Measurements from ENCODE around the gene ALDH18A1.
"Not testable (repeated sequence)": the region's sequence is repeated elsewhere in the genome, so short reads cannot be mapped to it uniquely, and the experiment has no call there.

The ALDH18A1 gene

DNA sequence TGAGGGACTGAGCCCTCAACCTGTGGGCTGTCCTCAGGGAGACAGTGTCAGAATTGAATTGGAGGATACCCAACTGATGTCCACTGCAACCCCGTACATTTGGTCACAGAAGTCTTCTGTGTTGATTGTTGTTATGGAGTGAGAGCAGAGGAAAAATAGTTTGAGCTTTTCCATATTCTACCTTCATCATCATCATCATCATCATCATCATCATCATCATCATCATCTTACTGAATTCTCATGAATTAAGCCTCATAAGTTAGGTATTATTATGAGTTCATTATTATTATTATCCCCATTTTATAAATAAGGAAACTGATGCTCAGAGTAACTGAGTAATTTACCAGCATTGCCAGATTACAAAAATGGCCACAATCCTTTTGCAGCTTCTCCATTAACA is 8.4 kb downstream of the ALDH18A1 start:
- DNase-seq, result no peak

DNA sequence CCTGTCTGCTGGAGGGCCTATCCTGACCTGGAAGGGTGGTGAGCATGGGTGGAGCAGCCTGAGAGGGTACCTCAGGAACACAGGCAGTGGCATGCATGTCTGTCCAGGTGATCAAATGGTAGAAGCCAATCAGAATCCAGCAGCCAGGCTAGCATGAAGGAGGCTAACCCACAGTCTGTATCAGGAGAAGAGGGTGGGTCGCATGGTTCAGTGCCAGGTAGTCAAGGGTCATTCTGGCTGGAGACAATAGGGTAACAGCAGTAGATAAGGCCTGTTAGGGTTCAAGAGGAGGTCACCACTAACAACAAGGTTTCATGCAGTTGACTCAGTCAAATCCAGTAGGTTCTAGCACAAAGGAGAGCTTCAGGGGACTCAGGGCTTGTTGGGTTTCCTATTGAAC is 10.4 kb downstream of the ALDH18A1 start:
- DNase-seq, result no peak

DNA sequence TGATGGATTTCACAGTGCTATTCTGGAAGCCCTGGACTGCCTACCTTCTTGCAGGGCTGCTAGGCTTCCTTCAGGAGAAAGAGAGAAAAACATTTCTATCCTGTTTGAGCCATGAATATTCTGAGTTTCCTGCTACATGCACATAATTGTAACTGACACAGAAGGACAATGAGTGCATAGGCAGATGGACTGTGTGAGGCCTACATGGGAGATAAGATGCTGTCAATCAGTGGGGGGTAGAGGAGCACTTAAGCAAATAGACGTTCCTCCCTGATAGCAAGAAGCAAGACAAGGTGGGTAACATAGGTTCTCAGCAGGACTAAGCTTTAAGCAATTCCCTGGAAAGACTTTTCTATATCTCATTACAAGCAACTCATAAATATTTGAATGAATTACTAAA is 11.6 kb downstream of the ALDH18A1 start:
- no peak for DNase-seq

DNA sequence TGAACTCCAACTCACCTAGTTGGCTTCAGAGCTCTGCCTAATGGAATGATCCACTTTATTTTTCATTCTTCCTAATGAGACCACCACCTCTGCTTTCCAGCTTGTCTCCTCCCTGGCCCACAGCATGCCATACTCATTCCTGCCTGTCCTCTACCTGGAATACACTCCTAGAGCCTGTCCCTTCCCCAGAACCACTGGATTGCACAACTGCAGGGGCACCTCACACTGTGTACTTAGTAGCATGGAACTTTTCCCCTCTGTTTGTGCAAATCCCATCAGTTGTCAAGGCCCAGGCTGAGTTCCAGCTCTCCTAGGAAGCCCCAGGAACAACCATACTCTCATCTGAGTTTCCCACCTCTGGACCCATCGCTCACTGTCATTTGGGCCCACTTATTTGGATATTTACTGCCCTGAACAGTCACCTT is 15.6 kb downstream of the ALDH18A1 start:
- no peak for DNase-seq

DNA sequence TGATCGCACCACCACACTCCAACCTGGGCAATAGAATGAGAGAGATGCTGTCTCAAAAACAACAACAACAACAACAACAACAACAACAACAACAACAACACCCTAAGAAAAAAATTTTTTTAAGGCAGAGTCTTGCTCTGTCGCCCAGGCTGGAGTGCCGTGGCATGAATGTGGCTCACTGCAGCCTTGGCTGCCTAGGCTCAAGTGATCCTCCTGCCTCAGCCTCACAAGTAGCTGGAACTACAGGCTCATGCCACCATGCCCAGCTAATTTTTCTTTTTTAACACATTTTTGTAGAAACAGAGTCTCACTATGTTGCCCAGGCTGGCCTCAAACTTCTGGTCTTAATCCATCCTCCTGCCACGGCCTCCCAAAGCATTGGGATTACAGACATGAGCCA is 18.6 kb downstream of the ALDH18A1 start:
- DNase-seq, result no peak

DNA sequence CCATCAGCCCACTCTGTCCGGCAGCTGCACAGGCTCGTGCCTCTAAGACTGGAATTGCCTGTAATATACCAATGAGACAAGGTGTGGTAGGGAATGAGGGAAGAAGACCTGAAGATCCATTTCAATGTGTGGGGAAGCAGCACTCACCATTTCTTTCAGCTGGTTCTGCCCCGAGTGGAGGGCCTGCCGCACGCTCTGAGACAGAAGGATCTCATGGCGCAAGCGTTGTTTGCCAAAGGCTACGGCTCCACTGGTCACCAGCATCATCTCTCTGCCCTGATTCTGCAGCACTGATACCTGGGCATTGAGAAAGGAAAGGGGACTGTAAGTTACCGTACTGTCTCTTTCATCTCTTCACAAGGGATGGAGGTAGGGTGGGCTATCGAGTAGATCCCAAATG is 19.4 kb downstream of the ALDH18A1 start:
- no peak for DNase-seq

DNA sequence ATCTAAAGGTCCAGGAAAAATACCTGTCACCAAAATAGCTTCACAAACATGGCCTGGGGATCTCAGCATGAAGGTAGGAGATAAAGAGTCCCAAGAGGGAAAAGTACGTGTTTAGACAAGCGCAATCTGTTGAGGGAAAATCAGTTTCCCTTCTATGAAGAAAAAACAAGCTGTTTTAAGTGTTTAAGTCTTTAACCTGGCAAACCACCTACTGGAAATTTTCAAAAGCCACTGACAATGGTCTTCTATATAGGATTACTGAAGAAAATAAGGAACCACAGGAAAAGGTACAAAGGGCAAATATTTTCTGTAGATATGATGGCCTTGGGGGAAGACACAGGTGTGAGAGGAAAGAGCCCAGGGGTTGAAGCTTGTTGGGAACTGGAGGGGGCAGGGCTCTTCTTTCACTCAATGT is 21.2 kb downstream of the ALDH18A1 start:
- no peak for DNase-seq

DNA sequence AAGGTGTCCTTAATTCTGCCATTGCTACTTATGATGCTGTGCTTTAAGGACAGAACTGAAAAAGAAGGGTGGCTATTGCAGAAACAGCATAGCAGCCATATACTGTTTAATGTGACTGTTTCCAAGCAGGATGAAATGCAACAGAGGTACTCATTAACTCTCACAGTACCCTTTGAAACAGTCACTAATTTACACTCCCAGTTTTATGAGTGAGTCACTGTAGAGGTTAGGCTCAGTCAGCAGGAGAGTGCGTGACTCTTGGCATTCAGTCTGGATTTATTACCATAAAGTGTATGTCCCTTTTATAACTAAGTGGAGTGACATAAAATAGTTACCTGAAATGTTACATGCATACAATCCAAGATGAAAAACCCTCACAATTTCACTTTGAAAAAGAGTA is 27.7 kb downstream of the ALDH18A1 start:
- no peak for DNase-seq

DNA sequence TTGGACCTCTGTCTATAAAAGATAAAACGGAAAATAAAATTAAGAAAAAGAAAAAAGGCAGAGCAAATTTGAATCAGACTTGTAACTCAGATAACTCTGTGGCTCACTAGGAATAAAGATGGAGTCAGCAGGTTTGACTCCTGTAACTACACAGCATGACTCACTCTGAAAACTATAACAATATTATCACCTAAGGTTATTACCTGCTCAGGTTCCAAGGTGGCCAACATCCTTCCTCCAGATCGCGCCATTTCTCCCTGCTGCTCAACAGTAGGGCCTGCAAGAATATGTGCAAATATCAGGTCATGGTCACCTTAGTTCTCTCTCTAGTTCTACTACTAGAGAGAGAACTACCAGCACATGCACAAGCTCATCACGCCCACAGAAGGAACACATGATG is 30.0 kb downstream of the ALDH18A1 start:
- no peak for DNase-seq

DNA sequence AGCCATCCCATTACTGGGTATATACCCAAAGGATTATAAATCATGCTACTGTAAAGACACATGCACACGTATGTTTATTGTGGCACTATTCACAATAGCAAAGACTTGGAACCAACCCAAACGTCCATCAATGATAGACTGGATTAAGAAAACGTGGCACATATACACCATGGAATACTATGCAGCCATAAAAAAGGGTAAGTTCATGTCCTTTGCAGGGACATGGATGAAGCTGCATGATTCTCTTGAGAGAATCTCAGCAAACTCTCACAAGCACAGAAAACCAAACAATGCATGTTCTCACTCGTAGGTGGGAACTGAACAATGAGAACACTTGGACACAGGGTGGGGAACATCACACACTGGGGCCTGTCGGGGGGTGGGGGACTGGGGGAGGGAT is 36.1 kb downstream of the ALDH18A1 start:
- not testable (repeated sequence) for DNase-seq

DNA sequence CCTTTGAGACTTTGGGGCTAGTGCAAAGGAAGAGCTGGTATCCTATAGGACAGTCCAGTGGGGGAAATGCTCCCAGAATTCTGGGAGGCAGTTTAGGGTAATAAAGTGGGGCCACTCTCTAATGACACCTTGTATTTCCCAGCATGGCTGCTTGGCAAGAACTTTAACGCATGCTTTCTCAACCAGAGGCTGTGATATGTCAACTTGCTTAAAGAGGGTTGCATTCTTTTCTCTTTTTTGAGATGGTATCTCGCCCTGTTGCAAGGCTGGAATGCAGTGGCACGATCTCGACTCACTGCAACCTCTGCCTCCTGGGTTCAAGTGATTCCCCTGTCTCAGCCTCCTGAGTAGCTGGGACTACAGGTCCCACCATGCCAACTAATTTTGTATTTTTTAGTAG is 38.4 kb downstream of the ALDH18A1 start:
- DNase-seq, result no peak

DNA sequence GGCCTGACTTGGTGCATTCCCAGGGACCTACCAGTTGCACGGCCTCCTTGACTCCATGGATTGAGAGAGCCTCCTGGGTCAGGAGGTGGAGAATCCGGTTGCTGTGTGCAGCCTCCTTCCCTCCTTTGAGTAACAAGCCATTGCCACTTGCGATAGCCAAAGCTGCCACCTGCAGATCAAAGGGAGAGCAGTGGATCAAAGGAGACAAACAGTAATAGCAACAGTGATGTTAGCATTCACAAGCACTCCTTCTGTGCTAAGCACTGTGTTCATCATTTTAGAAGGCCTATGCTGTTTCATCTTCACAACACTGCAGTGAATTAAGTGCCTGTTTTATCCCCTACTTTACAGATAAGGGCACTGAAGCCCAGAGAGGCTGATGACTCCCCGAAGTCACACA is 40.1 kb downstream of the ALDH18A1 start:
- DNase-seq, result no peak

DNA sequence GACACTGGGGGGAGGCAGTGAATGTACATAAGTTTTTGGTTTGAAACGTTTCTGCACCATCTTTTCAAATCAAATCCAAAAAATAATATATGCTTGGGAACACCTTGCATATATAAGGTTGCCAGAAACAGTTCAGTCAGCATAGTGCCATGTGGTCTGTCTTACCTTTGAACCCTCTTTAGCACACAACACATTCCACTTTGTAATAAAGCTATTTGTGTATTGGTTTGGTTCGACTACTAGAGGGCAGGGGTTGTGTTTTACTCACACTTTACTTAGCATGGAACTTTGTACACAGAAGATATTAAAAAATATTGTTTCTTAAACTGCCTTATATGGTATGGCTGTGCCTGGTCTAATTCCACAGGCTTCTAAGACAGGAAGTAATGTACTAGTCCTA is 43.2 kb downstream of the ALDH18A1 start:
- no peak for DNase-seq

DNA sequence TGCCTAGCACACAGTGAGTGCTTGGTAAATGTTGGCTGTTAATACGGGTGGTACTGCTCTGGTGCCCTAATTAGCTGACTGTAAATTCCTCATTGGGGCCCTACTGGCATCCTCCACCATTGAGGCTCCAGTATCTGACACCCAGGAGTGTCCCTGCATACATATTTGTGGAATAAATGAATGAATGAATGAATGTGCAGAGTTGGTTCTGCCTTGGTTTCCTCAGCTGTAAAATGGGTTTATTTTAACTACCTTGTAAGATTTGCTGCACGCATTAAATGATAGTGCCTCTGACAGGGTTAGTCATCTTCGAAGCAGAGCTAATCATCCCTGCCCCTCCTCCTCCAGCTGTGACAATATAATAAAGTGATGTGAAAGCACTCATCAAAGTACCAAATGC is 45.8 kb downstream of the ALDH18A1 start:
- DNase-seq, result no peak

DNA sequence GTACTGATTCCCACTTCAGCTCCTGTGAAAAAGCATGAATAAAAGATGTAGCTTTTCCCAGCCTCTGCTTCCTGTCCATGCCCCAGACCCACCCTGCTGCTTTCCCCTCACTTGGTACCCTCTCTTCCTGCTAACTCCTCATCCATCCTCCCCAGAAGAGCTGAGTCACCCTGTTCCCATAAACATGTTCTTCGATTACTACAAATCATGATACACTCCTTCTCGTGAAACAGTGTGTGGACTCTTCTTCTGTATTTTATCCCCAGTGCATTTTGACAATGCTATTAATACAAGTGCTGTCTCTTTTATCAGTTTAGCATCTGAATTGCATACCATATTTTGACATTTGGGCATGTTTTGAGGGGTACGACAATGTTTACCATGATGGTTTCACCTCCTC is 49.6 kb downstream of the ALDH18A1 start:
- no peak for DNase-seq

DNA sequence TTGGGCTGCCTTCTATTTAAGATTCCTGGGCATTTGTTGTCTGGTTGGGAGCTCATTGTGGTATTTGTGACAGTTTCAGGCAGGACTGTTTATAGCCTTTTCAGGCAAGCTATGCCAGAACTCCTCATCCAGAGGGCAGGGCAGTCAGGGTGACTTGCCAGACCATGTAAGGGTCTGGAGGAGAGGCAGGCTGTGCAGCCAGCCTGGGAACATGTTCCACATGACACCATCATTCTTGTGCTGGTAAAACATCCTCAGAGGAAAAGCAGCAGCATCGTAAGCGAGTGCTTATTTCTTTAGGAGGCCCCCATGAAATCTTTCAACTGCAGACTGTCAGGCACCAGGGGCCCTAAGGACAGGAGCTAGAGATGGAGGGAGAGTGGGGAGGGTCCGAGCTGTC is 51.3 kb downstream of the ALDH18A1 start:
- no peak for DNase-seq

DNA sequence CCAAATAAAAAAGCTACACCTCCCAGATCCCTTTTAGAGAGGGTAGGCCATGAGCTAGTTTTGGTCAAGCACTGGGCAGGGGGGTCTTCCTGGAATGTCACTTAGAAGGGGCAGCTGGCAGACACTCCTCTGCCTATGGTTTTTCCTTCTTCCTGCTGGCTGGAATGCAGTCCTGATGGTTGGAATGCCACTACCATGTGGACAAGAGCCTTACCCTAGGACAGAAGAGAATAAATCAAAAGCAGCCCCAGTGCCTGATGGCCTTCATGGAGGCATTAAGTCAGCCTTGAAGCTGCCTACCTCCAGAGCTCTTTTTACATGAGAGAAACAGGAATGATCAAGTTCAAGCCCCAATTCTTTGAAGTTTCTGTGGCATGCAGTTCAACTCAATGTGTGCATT is 51.9 kb downstream of the ALDH18A1 start:
- no peak for DNase-seq

DNA sequence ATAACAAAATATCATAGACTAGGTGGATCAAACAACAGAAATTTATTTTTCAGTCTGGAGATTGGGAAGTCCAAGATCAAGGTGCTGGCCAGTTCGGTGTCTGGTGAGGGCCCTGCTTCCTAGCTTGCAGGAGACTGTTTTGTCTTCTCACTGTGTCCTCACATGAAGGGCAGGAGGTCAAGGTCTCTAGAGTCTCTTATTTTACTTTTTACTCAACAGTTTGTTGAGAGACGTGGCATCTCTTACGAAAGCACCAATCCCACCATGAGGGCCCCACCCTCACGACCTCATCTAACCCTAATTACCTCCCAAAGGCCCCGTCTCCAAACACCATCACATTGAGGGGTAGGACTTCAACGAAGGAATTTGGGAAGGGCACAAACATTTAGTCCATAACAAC is 54.1 kb downstream of the ALDH18A1 start:
- no peak for DNase-seq

DNA sequence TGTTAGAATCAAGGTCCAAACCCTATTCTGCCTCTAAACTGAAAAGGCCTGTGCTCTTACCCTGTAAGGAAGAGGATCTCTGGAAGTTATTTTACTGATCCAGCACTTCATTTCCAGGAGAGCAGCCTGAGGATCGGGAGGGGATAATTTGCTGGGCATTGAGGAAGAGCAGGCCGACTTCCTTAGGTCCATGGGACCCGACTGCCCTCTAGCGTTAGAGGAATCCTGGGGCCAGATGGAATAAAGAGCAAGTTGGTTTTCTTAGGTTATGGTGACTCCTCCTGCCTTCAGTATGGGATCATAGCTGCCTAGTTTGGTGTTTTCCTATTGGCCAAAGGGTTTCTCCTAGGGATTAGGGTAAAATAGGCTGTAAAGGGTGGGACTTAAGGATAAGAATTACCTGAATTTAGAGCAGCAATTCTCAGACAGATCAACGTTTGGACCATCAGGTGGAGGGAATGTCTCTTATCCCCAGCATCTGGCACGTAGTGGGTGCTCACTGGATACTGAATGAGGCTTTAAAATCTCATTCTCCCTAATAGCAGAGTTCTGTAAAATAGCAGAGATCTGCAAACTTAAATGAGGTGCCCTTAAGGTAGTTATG is 55.3 kb downstream of the ALDH18A1 start:
- peak; percentile 70 for DNase-seq

DNA sequence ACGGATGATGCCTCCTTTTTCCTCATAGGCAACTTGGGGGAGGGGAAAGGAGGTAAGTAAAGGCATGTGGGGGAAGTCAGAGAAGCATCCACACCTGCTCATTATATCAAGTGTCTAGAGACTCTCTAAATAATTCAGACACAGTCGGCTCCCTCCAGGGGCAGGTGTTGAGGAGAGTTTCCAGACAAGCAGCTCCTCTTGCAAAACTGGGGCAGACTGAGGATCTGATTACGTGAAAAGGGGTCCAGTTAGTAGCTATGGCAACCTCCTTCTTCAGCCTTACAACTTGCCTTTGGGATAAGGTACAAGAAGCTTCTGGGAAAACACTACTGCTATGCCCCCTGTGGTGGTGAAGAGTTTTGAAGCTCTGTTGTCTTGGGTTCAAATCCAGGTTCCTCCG is 56.4 kb downstream of the ALDH18A1 start:
- no peak for DNase-seq

DNA sequence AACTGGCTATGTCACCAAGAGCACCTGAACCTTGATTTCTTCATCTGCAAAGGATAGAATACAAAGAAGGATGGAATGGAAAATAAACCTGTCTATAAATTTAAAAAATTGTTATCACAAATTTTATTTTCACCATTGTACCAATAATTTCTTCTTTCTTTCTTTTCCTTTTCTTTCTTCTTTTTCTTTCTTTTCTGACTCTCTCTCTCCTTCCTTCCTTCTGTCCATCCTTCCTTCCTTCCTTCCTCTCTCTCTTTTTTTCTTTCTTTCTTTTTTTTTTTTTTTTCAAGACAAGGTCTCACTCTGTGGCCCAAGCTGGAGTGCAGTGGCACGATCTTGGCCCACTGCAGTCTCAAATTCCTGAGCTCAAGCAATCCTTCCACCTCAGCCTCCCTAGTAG is 58.7 kb downstream of the ALDH18A1 start:
- DNase-seq, result no peak

DNA sequence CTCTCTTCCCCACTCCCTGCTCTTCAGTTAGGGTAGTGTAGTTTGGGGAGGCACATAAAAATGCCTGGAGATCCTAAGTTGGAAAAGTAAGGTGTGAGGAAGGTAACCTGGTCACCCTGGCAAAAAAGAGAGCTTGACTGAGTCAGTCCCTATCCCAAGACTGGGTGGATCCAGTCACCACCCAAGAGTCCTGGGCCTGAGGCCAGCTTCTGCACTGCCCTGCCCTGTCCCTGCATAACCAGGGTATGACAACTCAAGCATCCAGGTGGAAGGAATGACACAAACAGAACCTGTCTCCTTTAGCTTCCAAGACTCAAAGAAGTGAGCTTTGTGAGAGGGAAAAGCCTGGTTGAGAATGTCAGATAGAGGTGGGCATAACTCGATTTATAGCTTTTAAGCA is 68.5 kb downstream of the ALDH18A1 start:
- DNase-seq, result no peak

DNA sequence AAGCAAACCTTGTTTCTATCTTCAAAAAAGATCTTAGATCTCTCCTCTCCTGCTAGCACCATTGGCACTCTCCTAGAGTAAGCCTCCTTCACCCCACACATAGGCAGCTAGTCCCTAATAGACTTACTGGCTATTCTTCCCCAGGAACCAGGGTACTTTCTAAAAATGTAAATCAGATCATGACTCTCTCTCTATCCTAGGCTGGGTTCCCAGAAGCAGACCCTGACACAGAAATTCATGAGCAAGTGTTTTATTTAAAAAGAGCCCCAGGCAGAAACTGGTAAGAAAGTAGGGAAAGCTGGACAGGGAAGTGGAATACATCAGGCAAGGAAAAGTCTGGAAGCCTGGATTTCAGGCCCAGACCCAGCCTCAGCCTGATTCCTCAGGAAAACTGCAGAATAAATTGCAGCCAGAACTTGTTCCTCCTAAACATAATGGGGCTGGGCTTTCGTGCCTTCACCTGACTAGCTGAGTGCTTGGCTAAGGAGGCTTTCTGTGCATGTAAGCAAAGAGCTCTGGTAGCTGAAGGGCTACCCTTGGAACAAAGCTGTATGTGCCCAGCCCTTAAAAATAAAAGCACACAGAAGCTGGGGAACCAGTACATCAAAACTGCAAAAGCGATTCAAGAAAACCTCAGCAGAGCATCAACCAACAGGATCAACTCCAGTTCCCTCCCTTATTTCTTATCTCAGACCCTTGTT is 76.5 kb downstream of the ALDH18A1 start:
- no peak for DNase-seq

DNA sequence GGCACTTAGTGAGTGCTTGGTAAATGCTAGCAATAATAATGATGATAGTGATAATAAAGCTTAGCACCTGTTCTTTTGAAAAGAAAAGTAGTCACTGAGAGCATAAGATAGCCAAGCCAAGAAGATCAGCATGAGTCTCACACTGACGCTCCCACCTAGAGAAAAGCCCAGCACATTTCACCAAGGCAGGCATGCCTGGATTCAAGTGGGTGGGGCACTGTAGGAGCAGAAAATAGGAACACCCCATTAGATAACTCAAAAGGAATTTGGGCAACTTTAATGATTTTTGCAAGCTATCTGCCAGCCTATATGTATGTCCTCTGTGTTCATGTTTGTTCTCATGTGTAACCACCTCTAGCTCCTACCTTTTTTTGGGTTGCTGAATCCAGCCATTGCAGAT is 77.2 kb downstream of the ALDH18A1 start:
- DNase-seq, result no peak

DNA sequence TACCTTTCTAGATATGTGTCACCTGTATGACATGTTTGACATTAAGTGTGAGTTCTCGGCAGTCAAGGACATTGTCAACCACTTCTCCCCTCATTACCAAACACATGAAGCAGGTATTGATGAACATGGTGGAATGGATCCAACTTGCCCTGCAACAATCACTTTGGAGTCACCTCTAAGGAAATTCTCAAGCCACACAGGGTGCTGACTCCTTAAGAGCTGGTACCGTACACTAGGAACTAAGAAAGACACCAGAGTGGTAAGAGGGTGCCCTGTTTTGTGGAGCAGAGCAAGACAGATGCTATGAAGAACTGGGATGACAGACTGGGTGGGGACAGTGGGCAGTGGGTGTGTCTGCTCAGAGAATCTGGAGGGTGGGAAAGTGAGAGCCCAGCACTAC is 77.9 kb downstream of the ALDH18A1 start:
- DNase-seq, result no peak
